Measurements from ENCODE around the gene RASAL2.
"Not testable (repeated sequence)": the region's sequence is repeated elsewhere in the genome, so short reads cannot be mapped to it uniquely, and the experiment has no call there.

The RASAL2 gene

DNA sequence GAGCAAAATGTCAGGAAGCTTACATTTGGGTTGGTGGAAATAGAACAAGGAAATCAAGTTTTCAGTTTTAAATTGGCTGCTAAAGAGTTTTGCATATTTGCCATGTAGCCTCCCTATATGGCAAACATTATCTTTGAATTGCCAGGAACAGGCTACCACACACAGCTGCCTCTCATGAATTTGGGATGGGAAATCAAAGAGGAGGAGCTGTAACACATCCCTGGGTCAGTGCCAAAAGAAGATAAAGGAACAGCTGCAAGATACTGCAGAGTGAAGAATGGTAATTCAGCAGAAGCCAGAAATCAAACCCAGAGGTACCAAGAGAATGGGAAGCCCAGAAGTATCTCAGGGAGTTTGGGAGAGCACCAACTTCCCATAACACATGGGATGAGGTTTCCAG lies 18.6 kb upstream of the RASAL2 start:
- no peak overlapping the region for H3K9ac ChIP-seq (ENCODE audit: low read depth, low read length)
- H3K27me3 ChIP-seq (ENCODE audit: insufficient read depth, low read length), result no peaks in the 10 kb centered on the region
- no peaks in the 10 kb centered on the region for H3K9me3 ChIP-seq (ENCODE audit: insufficient read depth, low read depth, low read length)
- H3K4me3 ChIP-seq (ENCODE audit: low read length), result no peak overlapping the region
- no peaks in the 10 kb centered on the region for H3K4me1 ChIP-seq (ENCODE audit: insufficient read depth, low read length)
- H3K27ac ChIP-seq (ENCODE audit: low read depth, low read length), result no peak overlapping the region
- no peaks in the 10 kb centered on the region for H3K36me3 ChIP-seq (ENCODE audit: insufficient read depth, low read length)

DNA sequence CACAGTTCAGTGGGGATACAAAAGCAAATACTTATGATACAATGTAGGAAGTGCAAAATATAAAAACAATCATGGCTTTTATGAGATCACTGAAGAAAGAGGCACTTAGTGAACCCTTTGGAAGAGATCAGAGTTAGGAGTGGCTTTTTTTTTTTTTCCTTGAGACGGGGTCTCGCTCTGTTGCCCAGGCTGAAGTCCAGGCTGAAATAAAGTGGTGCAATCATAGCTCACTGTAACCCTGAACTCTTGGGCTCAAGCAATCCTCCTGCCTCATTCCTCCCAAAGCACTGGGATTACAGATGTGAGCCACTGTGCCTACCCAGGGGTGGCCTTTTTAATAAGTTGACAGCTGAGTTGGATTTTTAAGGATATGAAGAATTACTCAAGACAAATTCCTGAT lies 17.3 kb upstream of the RASAL2 start:
- no peaks in the 10 kb centered on the region for H3K27me3 ChIP-seq (ENCODE audit: insufficient read depth, low read length)
- no peaks in the 10 kb centered on the region for H3K36me3 ChIP-seq (ENCODE audit: insufficient read depth, low read length)
- H3K27ac ChIP-seq (ENCODE audit: low read depth, low read length), result no peak overlapping the region
- H3K4me1 ChIP-seq (ENCODE audit: insufficient read depth, low read length), result no peaks in the 10 kb centered on the region
- H3K9me3 ChIP-seq (ENCODE audit: insufficient read depth, low read depth, low read length), result no peaks in the 10 kb centered on the region
- H3K9ac ChIP-seq (ENCODE audit: low read depth, low read length), result no peak overlapping the region
- 88% methylated on average over 2 of the region's 2 CpGs for WGBS
- no peak overlapping the region for H3K4me3 ChIP-seq (ENCODE audit: low read length)

DNA sequence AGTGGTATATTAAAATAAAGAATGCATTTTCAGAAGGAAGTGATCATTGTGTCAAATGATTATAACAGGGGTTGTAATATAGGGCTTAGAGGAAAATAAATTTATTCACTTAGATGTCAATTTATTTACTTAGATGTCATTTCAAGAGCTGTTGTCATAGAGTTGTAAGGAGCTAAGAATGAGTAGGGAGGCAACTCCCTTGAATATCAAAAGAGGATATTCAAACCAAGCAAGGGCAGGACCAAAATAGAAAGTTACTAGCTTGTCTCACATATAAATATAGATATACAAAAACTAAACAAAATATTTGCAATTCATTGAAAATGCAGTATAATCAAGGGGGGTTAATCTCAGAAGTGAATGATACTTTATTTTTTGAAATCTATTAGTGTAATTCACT lies 16.0 kb upstream of the RASAL2 start:
- Histone ChIP-seq H3K36me3 (ENCODE audit: insufficient read depth, low read length) (no peaks in the 10 kb centered on the region), H3K9me3 (ENCODE audit: insufficient read depth, low read depth, low read length) (no peaks in the 10 kb centered on the region), H3K27ac (ENCODE audit: low read depth, low read length) (no peak overlapping the region), H3K4me3 (ENCODE audit: low read length) (no peak overlapping the region), H3K4me1 (ENCODE audit: insufficient read depth, low read length) (no peaks in the 10 kb centered on the region), H3K9ac (ENCODE audit: low read depth, low read length) (no peak overlapping the region), H3K27me3 (ENCODE audit: insufficient read depth, low read length) (no peaks in the 10 kb centered on the region)

DNA sequence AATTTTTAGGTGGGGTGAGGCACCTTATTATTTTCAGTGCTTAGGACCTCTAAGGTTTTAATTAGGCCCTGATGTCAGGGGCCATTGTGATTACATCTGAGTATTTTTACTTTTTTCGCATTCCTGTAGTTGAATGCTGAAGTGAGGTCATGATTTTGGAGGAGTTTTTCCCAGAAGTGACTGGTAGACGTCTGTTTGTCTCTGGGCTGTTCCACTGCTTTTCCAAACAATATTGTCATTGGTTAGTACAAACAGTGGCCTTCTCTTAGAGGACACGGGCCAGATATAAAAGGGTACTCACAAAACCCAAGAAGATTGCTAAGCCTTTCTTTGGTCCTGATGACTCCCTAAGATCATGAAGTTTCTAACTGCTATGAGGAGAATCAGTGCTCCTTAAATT lies 7.6 kb upstream of the RASAL2 start:
- Histone ChIP-seq H3K27ac (ENCODE audit: low read depth, low read length) (no peak overlapping the region), H3K9me3 (ENCODE audit: insufficient read depth, low read depth, low read length) (no peaks in the 10 kb centered on the region), H3K4me1 (ENCODE audit: insufficient read depth, low read length) (no peaks in the 10 kb centered on the region), H3K27me3 (ENCODE audit: insufficient read depth, low read length) (no peaks in the 10 kb centered on the region), H3K4me3 (ENCODE audit: low read length) (no peak overlapping the region), H3K36me3 (ENCODE audit: insufficient read depth, low read length) (no peaks in the 10 kb centered on the region), H3K9ac (ENCODE audit: low read depth, low read length) (no peak overlapping the region)
- WGBS, result 91% methylated on average over 3 of the region's 3 CpGs

DNA sequence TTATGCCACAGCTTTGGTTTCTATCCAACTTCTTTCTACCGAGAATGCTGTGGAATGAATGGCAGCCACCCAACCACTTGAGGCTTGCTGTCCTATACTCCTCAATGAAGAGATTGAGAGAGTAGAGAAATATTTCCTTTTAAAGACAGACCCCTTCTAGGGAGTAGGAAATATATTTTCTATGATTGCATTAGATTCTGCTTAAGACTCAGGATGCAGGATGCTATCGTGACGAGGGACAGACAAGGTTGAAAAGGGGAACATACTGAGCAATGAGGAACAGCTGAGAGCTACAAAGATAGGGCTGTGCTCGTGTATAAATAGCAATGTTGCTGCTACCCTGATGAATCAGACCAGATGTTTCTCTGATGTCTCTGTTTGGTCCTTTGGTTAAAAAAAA lies 7.1 kb upstream of the RASAL2 start:
- no peak overlapping the region for H3K27ac ChIP-seq (ENCODE audit: low read depth, low read length)
- no peaks in the 10 kb centered on the region for H3K27me3 ChIP-seq (ENCODE audit: insufficient read depth, low read length)
- H3K9ac ChIP-seq (ENCODE audit: low read depth, low read length), result no peak overlapping the region
- no peak overlapping the region for H3K4me3 ChIP-seq (ENCODE audit: low read length)
- H3K9me3 ChIP-seq (ENCODE audit: insufficient read depth, low read depth, low read length), result no peaks in the 10 kb centered on the region
- 87% methylated on average over 4 of the region's 4 CpGs for WGBS
- H3K36me3 ChIP-seq (ENCODE audit: insufficient read depth, low read length), result no peaks in the 10 kb centered on the region
- no peaks in the 10 kb centered on the region for H3K4me1 ChIP-seq (ENCODE audit: insufficient read depth, low read length)

DNA sequence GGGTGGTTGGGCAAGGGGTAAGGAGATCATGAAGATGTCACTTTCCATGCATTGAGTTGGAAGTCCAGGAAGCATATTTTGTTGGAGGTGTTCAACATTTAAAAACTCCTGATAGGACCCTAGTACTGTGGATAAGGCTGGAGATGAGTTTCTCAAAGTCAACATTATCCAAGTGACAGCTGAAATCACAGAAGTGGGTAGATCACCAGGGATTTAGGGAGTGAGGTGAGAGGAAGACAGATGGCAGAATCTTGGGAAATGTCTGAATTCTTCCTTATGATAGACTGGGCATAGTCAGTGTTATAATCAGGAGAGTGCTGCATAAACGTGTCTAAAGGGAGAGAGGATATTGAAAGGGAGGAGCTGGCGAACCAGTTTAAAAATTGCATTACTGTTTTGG lies 5.3 kb upstream of the RASAL2 start:
- Histone ChIP-seq H3K4me1 (ENCODE audit: insufficient read depth, low read length) (0 out of 2 replicates have a peak, but pooled peaks cover 7% of the 10 kb centered on the region), H3K27me3 (ENCODE audit: insufficient read depth, low read length) (no peaks in the 10 kb centered on the region), H3K9ac (ENCODE audit: low read depth, low read length) (no peak overlapping the region), H3K9me3 (ENCODE audit: insufficient read depth, low read depth, low read length) (no peaks in the 10 kb centered on the region), H3K36me3 (ENCODE audit: insufficient read depth, low read length) (no peaks in the 10 kb centered on the region), H3K4me3 (ENCODE audit: low read length) (no peak overlapping the region), H3K27ac (ENCODE audit: low read depth, low read length) (no peak overlapping the region)
- WGBS, result 89% methylated on average over 2 of the region's 2 CpGs

DNA sequence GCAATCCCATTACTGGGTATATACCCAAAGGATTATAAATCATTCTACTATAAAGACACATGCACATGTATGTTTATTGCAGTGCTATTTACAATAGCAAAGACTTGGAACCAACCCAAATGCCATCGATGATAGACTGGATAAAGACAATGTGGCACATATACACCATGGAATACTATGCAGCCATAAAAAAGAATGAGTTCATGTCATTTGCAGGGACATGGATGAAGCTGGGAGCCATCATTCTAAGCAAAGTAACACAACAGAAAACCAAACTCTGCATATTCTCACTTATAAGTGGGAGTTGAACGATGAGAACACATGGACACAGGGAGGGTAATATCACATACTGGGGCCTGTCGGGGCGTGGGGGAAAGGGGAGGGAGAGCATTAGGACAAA lies 2.5 kb upstream of the RASAL2 start:
- not testable (repeated sequence) for H3K27me3 ChIP-seq (ENCODE audit: insufficient read depth, low read length); H3K4me3 ChIP-seq (ENCODE audit: low read length); H3K27ac ChIP-seq (ENCODE audit: low read depth, low read length); H3K9ac ChIP-seq (ENCODE audit: low read depth, low read length); H3K36me3 ChIP-seq (ENCODE audit: insufficient read depth, low read length); H3K9me3 ChIP-seq (ENCODE audit: insufficient read depth, low read depth, low read length)
- WGBS, result 91% methylated on average over 4 of the region's 4 CpGs
- H3K4me1 ChIP-seq (ENCODE audit: insufficient read depth, low read length), result peaks cover 20% of the 10 kb centered on the region

DNA sequence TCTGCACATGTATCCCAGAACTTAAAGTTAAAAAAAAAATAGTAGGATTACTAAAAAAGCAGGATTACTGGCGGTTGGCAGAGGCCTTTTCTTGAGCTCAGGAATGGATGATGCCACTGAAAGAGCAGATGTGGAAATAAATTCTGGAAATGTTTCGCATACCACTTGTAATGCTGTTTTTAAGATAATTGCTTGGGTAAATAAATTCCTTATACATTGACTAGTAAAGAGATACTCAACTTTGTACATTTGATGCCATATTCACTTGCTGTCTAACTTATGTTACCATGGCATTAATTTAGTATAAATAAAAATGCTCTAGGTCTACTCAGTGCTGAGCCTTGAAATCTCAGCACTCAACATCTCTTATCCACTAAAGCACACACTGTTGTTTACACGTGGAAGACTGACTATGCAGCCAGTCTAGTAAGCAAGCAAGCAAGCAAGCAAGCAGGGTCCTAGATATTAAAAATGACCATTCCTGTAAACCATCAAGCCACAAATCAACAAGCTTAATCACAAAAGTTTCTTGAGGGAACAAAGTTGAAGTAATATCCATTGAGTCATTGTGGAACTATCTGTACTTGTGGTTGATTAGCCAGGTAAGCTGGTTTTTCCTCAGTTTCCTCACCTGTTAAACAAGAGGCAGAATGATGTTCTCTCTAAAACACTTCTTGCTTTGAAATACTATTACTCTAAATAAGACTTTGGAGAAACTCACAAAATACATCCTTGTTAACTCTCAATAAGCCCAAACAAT lies 1.7 kb upstream of the RASAL2 start:
- H3K9me3 ChIP-seq (ENCODE audit: insufficient read depth, low read depth, low read length), result no peaks in the 10 kb centered on the region
- no peaks in the 10 kb centered on the region for H3K36me3 ChIP-seq (ENCODE audit: insufficient read depth, low read length)
- H3K9ac ChIP-seq (ENCODE audit: low read depth, low read length), result no peak overlapping the region
- WGBS, result 71% methylated on average over 3 of the region's 3 CpGs
- no peaks in the 10 kb centered on the region for H3K27me3 ChIP-seq (ENCODE audit: insufficient read depth, low read length)
- H3K27ac ChIP-seq (ENCODE audit: low read depth, low read length), result no peak overlapping the region
- H3K4me1 ChIP-seq (ENCODE audit: insufficient read depth, low read length), result peaks cover 27% of the 10 kb centered on the region
- peak overlapping the region; percentile 94 for H3K4me3 ChIP-seq (ENCODE audit: low read length)

DNA sequence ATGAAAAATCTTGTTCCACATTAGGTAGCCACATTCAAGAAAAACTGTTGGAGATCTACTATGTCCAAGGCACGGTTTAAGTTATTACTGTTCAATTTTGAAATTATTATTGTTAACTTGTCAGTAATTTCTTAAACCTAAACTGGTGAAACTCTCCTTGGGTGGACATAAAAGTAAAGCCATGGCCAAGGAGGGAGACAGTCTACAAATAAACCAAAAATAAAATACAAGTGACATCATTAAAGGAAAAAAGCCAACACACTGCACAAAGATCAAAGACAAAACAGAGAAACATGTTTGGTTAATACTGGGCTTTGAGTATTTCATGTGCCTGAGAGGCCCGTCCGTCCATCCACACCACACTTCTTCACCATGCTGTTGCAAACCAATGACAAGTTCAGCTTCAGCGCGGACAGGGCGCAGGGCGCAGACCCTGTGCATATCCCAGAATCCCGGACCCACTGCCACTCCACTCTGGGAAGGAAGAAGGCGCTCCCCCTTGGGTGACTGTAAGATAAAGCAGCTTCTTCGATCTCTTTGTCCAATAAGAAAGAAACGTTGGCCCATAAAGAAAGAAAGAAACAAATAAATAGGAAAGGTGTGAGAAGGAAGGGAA lies 918 bp upstream of the RASAL2 start:
- H3K4me1 ChIP-seq (ENCODE audit: insufficient read depth, low read length), result peaks cover 32% of the 10 kb centered on the region
- no peaks in the 10 kb centered on the region for H3K9me3 ChIP-seq (ENCODE audit: insufficient read depth, low read depth, low read length)
- H3K4me3 ChIP-seq (ENCODE audit: low read length), result peak overlapping the region; percentile 94
- WGBS, result 8% methylated on average over 11 of the region's 11 CpGs
- H3K27ac ChIP-seq (ENCODE audit: low read depth, low read length), result peak overlapping the region; percentile 94
- H3K27me3 ChIP-seq (ENCODE audit: insufficient read depth, low read length), result no peaks in the 10 kb centered on the region
- H3K36me3 ChIP-seq (ENCODE audit: insufficient read depth, low read length), result no peaks in the 10 kb centered on the region
- H3K9ac ChIP-seq (ENCODE audit: low read depth, low read length), result peak overlapping the region; percentile 79

DNA sequence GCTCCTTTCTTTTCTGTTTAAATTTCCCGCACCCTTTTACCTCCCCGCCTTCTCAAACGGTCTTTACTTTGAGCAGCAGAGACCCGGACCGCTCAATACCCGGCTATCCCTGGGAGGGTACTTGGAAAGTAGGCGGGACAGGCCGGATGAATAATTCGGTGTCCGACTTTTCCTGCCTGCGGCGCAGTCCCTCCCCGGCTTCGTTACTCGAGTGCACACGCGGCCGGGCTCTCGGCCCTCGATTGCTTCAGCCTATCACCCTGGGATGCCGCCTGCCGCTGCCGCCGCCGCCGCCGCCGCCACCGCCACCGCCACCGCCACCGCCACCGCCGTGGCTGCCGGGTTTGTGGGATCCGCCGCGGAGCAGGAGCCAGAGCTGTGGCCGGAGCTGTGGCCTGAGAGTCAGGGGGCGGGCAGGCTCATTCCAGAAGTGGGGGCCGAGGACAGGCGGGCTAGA lies 382 bp upstream of the RASAL2 start:
- Histone ChIP-seq H3K27me3 (ENCODE audit: insufficient read depth, low read length) (no peaks in the 10 kb centered on the region), H3K4me1 (ENCODE audit: insufficient read depth, low read length) (peaks cover 38% of the 10 kb centered on the region), H3K27ac (ENCODE audit: low read depth, low read length) (peak overlapping the region; percentile 94), H3K9ac (ENCODE audit: low read depth, low read length) (peak overlapping the region; percentile 79), H3K36me3 (ENCODE audit: insufficient read depth, low read length) (no peaks in the 10 kb centered on the region), H3K9me3 (ENCODE audit: insufficient read depth, low read depth, low read length) (no peaks in the 10 kb centered on the region), H3K4me3 (ENCODE audit: low read length) (peak overlapping the region; percentile 94)
- under 1% methylated on average over 40 of the region's 42 CpGs for WGBS

DNA sequence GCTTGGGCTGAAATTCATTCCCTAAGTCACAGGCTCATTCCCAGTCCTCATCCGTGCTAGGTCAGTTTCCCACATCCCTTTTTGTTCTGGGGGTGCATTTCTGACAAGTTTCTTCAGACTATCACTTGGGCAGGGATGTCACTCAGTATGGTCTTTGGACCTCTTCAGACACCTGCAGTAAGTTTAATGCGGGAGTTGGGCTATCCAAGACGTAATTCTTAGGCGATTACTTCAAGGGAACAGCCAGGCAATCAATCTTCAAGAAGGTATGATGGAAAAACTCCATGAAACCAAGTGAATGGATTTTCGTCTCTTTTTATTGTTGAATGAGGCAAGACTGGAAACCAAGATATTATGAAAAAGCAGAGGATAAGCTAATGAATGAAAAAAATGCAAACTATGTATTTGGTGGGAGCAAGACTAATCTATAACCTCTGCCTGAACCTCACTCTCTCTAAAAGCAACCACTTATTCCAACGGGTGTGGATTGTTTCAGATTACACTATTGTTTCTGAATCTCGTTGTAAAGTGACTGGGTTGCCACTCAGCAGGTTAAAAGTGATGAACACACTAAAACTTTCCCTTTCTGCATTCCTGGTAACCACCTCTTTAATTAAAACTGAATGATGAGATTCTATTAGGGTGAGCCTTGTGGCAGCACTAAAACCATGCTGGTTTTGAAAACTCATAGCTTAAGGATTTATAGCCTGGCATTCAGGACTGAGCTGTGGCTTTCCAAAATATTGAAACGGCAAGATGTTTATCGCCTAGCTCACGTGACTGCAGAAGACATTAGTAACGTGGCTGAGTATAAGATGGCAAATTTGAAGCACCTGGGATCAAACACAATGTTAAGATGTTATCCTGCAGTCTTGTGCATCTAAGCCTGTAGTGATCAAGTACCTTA lies 1.1 kb downstream of the RASAL2 start:
- no peaks in the 10 kb centered on the region for H3K36me3 ChIP-seq (ENCODE audit: insufficient read depth, low read length)
- peak overlapping the region; percentile 94; the same call in 1 of the 2 replicates for H3K27ac ChIP-seq (ENCODE audit: low read depth, low read length)
- no peaks in the 10 kb centered on the region for H3K9me3 ChIP-seq (ENCODE audit: insufficient read depth, low read depth, low read length)
- peak overlapping the region; percentile 94 for H3K4me3 ChIP-seq (ENCODE audit: low read length)
- 19% methylated on average over 11 of the region's 11 CpGs for WGBS
- peaks cover 40% of the 10 kb centered on the region for H3K4me1 ChIP-seq (ENCODE audit: insufficient read depth, low read length)
- H3K27me3 ChIP-seq (ENCODE audit: insufficient read depth, low read length), result no peaks in the 10 kb centered on the region
- peak overlapping the region; percentile 79 for H3K9ac ChIP-seq (ENCODE audit: low read depth, low read length)
